GM23248 (cell line): ENCODE measurements around the gene STXBP4. TPM values are rescaled to one million over a fixed set of nuclear protein-coding genes. Genes with fewer than 3 reads are reported as not detected.

Experiments used
- DNase-seq: peaks from one replicate; pipeline ENCODE4 v3.0.0-alpha.2; 2015
- H2AFZ ChIP-seq: fragments of 200-600 bp; sonication (generic); 2 replicates; pipeline ENCODE4 v1.6.1; 2016; ENCODE audit warnings: antibody characterized with exemption
- H3F3A ChIP-seq: fragments of 200-600 bp; sonication (generic); 2 replicates; pipeline ENCODE4 v1.6.1; 2016; ENCODE audit warnings: mild to moderate bottlenecking, antibody characterized with exemption, mixed run types; ENCODE audit not compliant: insufficient read depth
- H3K27ac ChIP-seq: fragments of 200-600 bp; sonication (generic); 2 replicates; pipeline ENCODE4 v1.5.1; 2016; ENCODE audit warnings: mild to moderate bottlenecking
- H3K27me3 ChIP-seq: fragments of 200-600 bp; sonication (generic); replicated peaks from 2 replicates; pipeline ENCODE4 v1.6.1; 2016; ENCODE audit warnings: mild to moderate bottlenecking; ENCODE audit not compliant: insufficient read depth
- H3K36me3 ChIP-seq: fragments of 200-600 bp; sonication (generic); 2 replicates; pipeline ENCODE4 v1.6.1; 2016; ENCODE audit warnings: low read depth, mild to moderate bottlenecking
- H3K4me1 ChIP-seq: fragments of 200-600 bp; sonication (generic); 2 replicates; pipeline ENCODE4 v1.6.1; 2016; ENCODE audit warnings: mild to moderate bottlenecking; ENCODE audit not compliant: insufficient read depth
- H3K4me2 ChIP-seq: fragments of 200-600 bp; sonication (generic); one replicate; pipeline ENCODE4 v1.6.1; 2016; ENCODE audit warnings: mild to moderate bottlenecking; ENCODE audit not compliant: unreplicated experiment
- H3K4me3 ChIP-seq: fragments of 200-600 bp; sonication (generic); 2 replicates; pipeline ENCODE4 v1.5.1; 2016; ENCODE audit warnings: mild to moderate bottlenecking
- H3K79me2 ChIP-seq: fragments of 200-600 bp; sonication (generic); 2 replicates; pipeline ENCODE4 v1.6.1; 2016; ENCODE audit warnings: mild to moderate bottlenecking; ENCODE audit not compliant: insufficient read depth
- H3K9ac ChIP-seq: fragments of 200-600 bp; sonication (generic); 2 replicates; pipeline ENCODE4 v1.6.1; 2016; ENCODE audit warnings: mild to moderate bottlenecking
- H3K9me2 ChIP-seq: fragments of 200-600 bp; sonication (generic); 2 replicates; pipeline ENCODE4 v1.6.1; 2016; ENCODE audit warnings: mixed run types, mild to moderate bottlenecking, moderate library complexity; ENCODE audit not compliant: insufficient read depth
- H3K9me3 ChIP-seq: fragments of 200-600 bp; sonication (generic); one replicate; pipeline ENCODE4 v1.6.1; 2017; ENCODE audit warnings: low read depth
- H4K20me1 ChIP-seq: fragments of 200-600 bp; sonication (generic); 2 replicates; pipeline ENCODE4 v1.6.0; 2016; ENCODE audit not compliant: insufficient read depth
- EZH2 ChIP-seq: fragments of 200-600 bp; sonication (generic); IDR thresholded peaks from 2 replicates; pipeline ENCODE4 v1.6.1; 2018; ENCODE audit warnings: antibody characterized with exemption, mild to moderate bottlenecking; ENCODE audit not compliant: insufficient read depth, poor library complexity, severe bottlenecking
- EZH2phosphoT487 ChIP-seq: fragments of 200-600 bp; sonication (generic); IDR thresholded peaks from 2 replicates; pipeline ENCODE4 v1.6.1; 2018; ENCODE audit warnings: antibody characterized with exemption, moderate library complexity, mild to moderate bottlenecking, low read depth; ENCODE audit not compliant: insufficient read depth
- WGBS, 2 experiments: methylation state at CpG; one replicate each; pipeline ENCODE4 v1.1.6; 2015 to 2017; ENCODE audit warnings: low lambda C conversion rate in 2 of 2, low coverage in 1 of 2; ENCODE audit errors: missing lambda C conversion rate in 2 of 2; 5-methylcytosine and 5-hydroxymethylcytosine counted together
- in situ Hi-C: fragments of 300-500 bp; cut with MboI; formaldehyde crosslinking; loops from 2 replicates; pipeline ENCODE4 v1.15.0; 2020
- polyA plus RNA-seq: library from polyadenylated mRNA; unstranded; fragments of >200 nt; fragmentation: Nextera tagmentation; extraction: Ambion mirVana; gene quantifications from 2 replicates; pipeline ENCODE4 v1.2.1, GENCODE V29; 2016
- total RNA-seq: library from RNA; depleted of rRNA; stranded (reverse); fragments of >200 nt; shearing (Covaris generic); gene quantifications from 2 replicates; pipeline ENCODE4 v1.2.3, GENCODE V29; 2014

Gene STXBP4
- total and polyA plus RNA-seq, 2 experiments from 2014 or later: 5.9 to 8.7 TPM

DNA sequence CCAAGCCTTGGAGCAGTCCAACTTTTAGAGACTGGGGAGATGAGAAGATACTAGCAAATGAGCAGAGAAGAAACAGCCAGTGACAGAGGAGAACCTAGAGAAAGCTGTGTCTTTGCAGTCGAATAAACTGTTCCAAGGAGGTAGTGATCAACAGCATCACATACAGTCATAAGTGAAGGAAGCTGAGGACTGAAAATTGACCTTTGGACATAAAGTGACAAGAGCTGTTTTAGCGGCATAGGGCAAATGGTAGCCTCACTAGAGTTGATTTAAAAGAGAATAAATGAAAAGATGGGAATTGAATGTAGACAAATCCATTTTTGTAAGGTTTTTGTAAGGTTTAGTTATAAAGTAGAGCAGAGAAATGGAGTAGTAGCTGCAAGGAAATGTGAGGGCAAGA lies 165.0 kb downstream of the STXBP4 start:
- H3K79me2 ChIP-seq: no peaks in the 10 kb centered on the region
- H3K9me2 ChIP-seq: no peaks in the 10 kb centered on the region
- peaks cover 11% of the 10 kb centered on the region for H3K4me1 ChIP-seq
- no peaks in the 10 kb centered on the region for H4K20me1 ChIP-seq
- 47 to 48% methylated on average over 2 of the region's 2 CpGs for WGBS, 2 experiments
- no peaks in the 10 kb centered on the region for H3K36me3 ChIP-seq
- H3K27me3 ChIP-seq: no peaks in the 10 kb centered on the region
- in situ Hi-C loops: no loop called here
- no peak overlapping the region for H2AFZ ChIP-seq
- H3K4me3 ChIP-seq: no peak overlapping the region
- 0 out of 2 replicates have a peak, but pooled peaks cover 15% of the 10 kb centered on the region for H3F3A ChIP-seq
- no peak overlapping the region for H3K9ac ChIP-seq
- TF ChIP-seq EZH2 (no peak), EZH2phosphoT487 (no peak)
- H3K4me2 ChIP-seq: no peak overlapping the region
- no peak overlapping the region for H3K27ac ChIP-seq
- no peak for DNase-seq
- H3K9me3 ChIP-seq: no peaks in the 10 kb centered on the region

GRCh38 chr17:55134486-55135157 lies 166.1 kb downstream of the STXBP4 start:
- H2AFZ ChIP-seq: no peak overlapping the region
- WGBS, 2 experiments: 0 to 2% methylated on average over 1 of the region's 1 CpG
- peaks cover 11% of the 10 kb centered on the region for H3K4me1 ChIP-seq
- H4K20me1 ChIP-seq: no peaks in the 10 kb centered on the region
- peak overlapping the region; percentile 11 for H3K4me2 ChIP-seq
- no peak overlapping the region for H3K4me3 ChIP-seq
- no peaks in the 10 kb centered on the region for H3K79me2 ChIP-seq
- H3K27me3 ChIP-seq: no peaks in the 10 kb centered on the region
- no peak overlapping the region for H3K9ac ChIP-seq
- no peaks in the 10 kb centered on the region for H3K9me2 ChIP-seq
- TF ChIP-seq EZH2: no peak
- no peak for TF ChIP-seq EZH2phosphoT487
- no peak overlapping the region for H3K27ac ChIP-seq
- H3K9me3 ChIP-seq: no peaks in the 10 kb centered on the region
- in situ Hi-C loops: no loop called here
- 0 out of 2 replicates have a peak, but pooled peaks cover 15% of the 10 kb centered on the region for H3F3A ChIP-seq
- DNase-seq: peak; percentile 51
- H3K36me3 ChIP-seq: no peaks in the 10 kb centered on the region

GRCh38 chr17:55140809-55141208 lies 172.2 kb downstream of the STXBP4 start:
- DNase-seq: no peak
- Histone ChIP-seq H4K20me1 (no peaks in the 10 kb centered on the region), H3K4me2 (no peak overlapping the region), H3K79me2 (no peaks in the 10 kb centered on the region), H3K4me3 (no peak overlapping the region), H3K4me1 (no peaks in the 10 kb centered on the region), H3K27me3 (no peaks in the 10 kb centered on the region), H3K27ac (no peak overlapping the region), H3K36me3 (no peaks in the 10 kb centered on the region), H2AFZ (no peak overlapping the region), H3K9me3 (no peaks in the 10 kb centered on the region), H3F3A (no peaks in the 10 kb centered on the region), H3K9me2 (no peaks in the 10 kb centered on the region), H3K9ac (no peak overlapping the region)
- in situ Hi-C loops: no loop called here
- TF ChIP-seq EZH2 (no peak), EZH2phosphoT487 (no peak)

- no peak overlapping the region for H3K4me3 ChIP-seq
- H3K36me3 ChIP-seq: no peaks in the 10 kb centered on the region
- no peak overlapping the region for H3K4me2 ChIP-seq
- no peak for DNase-seq
- H3K9ac ChIP-seq: no peak overlapping the region
- H3K9me2 ChIP-seq: no peaks in the 10 kb centered on the region
- H3K4me1 ChIP-seq: no peaks in the 10 kb centered on the region
- H3K27me3 ChIP-seq: no peaks in the 10 kb centered on the region
- TF ChIP-seq EZH2 (no peak), EZH2phosphoT487 (no peak)
- H3K9me3 ChIP-seq: no peaks in the 10 kb centered on the region
- no peaks in the 10 kb centered on the region for H3K79me2 ChIP-seq
- H4K20me1 ChIP-seq: no peaks in the 10 kb centered on the region
- in situ Hi-C loops: no loop called here
- H3K27ac ChIP-seq: no peak overlapping the region
- H3F3A ChIP-seq: no peaks in the 10 kb centered on the region
- no peak overlapping the region for H2AFZ ChIP-seq
These were observed 176.0 kb downstream of the STXBP4 start for GRCh38 chr17:55144518-55144917.

DNA sequence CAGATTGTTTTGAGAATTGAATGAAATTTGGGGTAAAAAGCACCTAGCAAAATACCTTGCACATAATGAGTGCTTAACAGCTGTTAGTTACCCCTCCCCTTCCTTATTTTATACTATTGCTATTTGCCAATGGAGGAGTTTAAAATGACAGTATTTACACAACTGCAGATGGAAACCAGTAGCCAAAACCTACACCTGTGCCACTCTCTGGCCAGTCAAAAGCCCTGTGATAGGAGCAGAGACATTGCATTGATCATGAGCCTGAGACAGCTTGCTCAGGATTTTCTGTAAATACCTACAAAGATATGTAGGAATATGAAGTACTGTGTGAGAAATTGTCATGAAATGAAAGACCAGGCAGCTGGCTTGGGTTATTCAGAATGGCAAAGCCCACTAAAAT lies 180.9 kb downstream of the STXBP4 start:
- Histone ChIP-seq H3K9me3 (no peaks in the 10 kb centered on the region), H3F3A (no peaks in the 10 kb centered on the region), H3K27ac (no peak overlapping the region), H3K4me1 (no peaks in the 10 kb centered on the region), H3K79me2 (no peaks in the 10 kb centered on the region), H3K9me2 (no peaks in the 10 kb centered on the region), H3K4me2 (no peak overlapping the region), H3K36me3 (no peaks in the 10 kb centered on the region), H4K20me1 (no peaks in the 10 kb centered on the region), H3K4me3 (no peak overlapping the region), H2AFZ (no peak overlapping the region), H3K9ac (no peak overlapping the region), H3K27me3 (no peaks in the 10 kb centered on the region)
- no peak for TF ChIP-seq EZH2
- no peak for TF ChIP-seq EZH2phosphoT487
- DNase-seq: no peak
- in situ Hi-C loops: no loop called here
